A549 (cell line): ENCODE measurements around the gene PKNOX1. TPM values are rescaled to one million over a fixed set of nuclear protein-coding genes. Genes with fewer than 3 reads are reported as not detected.
A peak's percentile ranks its signal among the peaks of the same experiment; 100 is the strongest.

ENCODE experiments used
- ATAC-seq, 2 experiments: fragments of 200-7000 bp in 1 of 2; fragments of >200 bp in 1 of 2; cut with Nextera tagmentation in 1 of 2; cut with Tn5 transposase in 1 of 2; 3 replicates each; pipeline versions ENCODE4 v1.8.0 to v1.9.1; 2018 to 2020; ENCODE audit warnings: mild to moderate bottlenecking in 1 of 2, moderate library complexity in 1 of 2
- CTCF ChIA-PET: fragments of 300-600 bp; sonication (Branson Sonifier 250); formaldehyde crosslinking; extraction: SDS; loops from one replicate; lab custom pipeline; 2021; ENCODE audit warnings: antibody characterized with exemption, inconsistent platforms; lab: Yijun Ruan, JAX
- POLR2A ChIA-PET: fragments of 350-600 bp; formaldehyde crosslinking; extraction: SDS; loops from one replicate; lab custom pipeline; 2021; ENCODE audit warnings: antibody characterized with exemption, inconsistent platforms; lab: Yijun Ruan, JAX
- DNase-seq, 2 experiments: peaks; one replicate each; pipeline versions ENCODE4 v3.0.0 to v3.0.0-alpha.2; 2011 to 2016; ENCODE audit warnings: low read depth in 1 of 2, low spot score in 1 of 2
- FAIRE-seq: peaks from 2 replicates; lab custom pipeline; 2011; peaks lifted over from hg19 to GRCh38; lab: Jason Lieb, UNC
- H3K27ac ChIP-seq, 2 experiments: fragments of >200 bp; sonication (Bioruptor Twin); formaldehyde crosslinking; 3 replicates each; pipeline ENCODE4 v1.5.1; 2016 to 2017
- H3K4me1 ChIP-seq: fragments of >200 bp; sonication (Bioruptor Twin); formaldehyde crosslinking; 3 replicates; pipeline ENCODE4 v1.6.1; 2016
- H3K4me2 ChIP-seq: fragments of >200 bp; sonication (Bioruptor Twin); formaldehyde crosslinking; 3 replicates; pipeline ENCODE4 v1.6.1; 2016
- H3K4me3 ChIP-seq: fragments of >200 bp; sonication (Bioruptor Twin); formaldehyde crosslinking; 3 replicates; pipeline ENCODE4 v1.5.1; 2016
- H3K9me3 ChIP-seq: fragments of >200 bp; sonication (Bioruptor Twin); formaldehyde crosslinking; 3 replicates; pipeline ENCODE4 v1.6.1; 2016
- ATOH8 ChIP-seq: fragments of 250-450 bp; sonication (Bioruptor Pico); IDR thresholded peaks from 2 replicates; pipeline ENCODE4 v1.5.0; 2020; ENCODE audit warnings: low read depth, mild to moderate bottlenecking, moderate library complexity
- BHLHE40 ChIP-seq: IDR thresholded peaks from 2 replicates; pipeline ENCODE4 v1.6.1; 2012; ENCODE audit warnings: low read depth, low read length, inconsistent platforms
- CEBPB ChIP-seq, 2 experiments: fragments of >200 bp in 1 of 2; sonication (Bioruptor Twin) in 1 of 2; formaldehyde crosslinking in 1 of 2; IDR thresholded peaks; 2 replicates each; pipeline ENCODE4 v1.6.1; 2012 to 2016
- CTCF ChIP-seq: fragments of >200 bp; sonication (Bioruptor Twin); formaldehyde crosslinking; IDR thresholded peaks from 3 replicates; pipeline ENCODE4 v1.5.1; 2016
- E2F6 ChIP-seq: IDR thresholded peaks from 2 replicates; pipeline ENCODE4 v1.6.1; 2012; ENCODE audit warnings: low read depth, borderline replicate concordance
- EHF ChIP-seq: fragments of 250-450 bp; sonication (Bioruptor Pico); IDR thresholded peaks from 2 replicates; pipeline ENCODE4 v1.5.0; 2020; ENCODE audit warnings: mild to moderate bottlenecking
- EHMT2 ChIP-seq: fragments of 200-600 bp; sonication (generic); IDR thresholded peaks from 2 replicates; pipeline ENCODE4 v1.6.1; 2016; ENCODE audit warnings: antibody characterized with exemption, low read depth, mild to moderate bottlenecking, moderate library complexity
- ESRRA ChIP-seq: fragments of 150-350 bp; IDR thresholded peaks from 2 replicates; pipeline ENCODE4 v1.6.1; 2014; ENCODE audit warnings: mild to moderate bottlenecking, low read length, borderline replicate concordance
- FOSB ChIP-seq: fragments of 250-450 bp; sonication (Bioruptor Pico); IDR thresholded peaks from 2 replicates; pipeline ENCODE4 v1.5.0; 2020; ENCODE audit warnings: mild to moderate bottlenecking, moderate library complexity
- FOSL2 ChIP-seq, 2 experiments: fragments of 450-650 bp in 1 of 2; fragments of >200 bp in 1 of 2; sonication (Bioruptor Twin) in 1 of 2; formaldehyde crosslinking; IDR thresholded peaks; 2 replicates each; pipeline versions ENCODE4 v1.5.0 to v1.6.1; 2016 to 2020; ENCODE audit warnings: mild to moderate bottlenecking in 1 of 2, moderate library complexity in 1 of 2
- FOXS1 ChIP-seq: fragments of 250-450 bp; sonication (Bioruptor Pico); IDR thresholded peaks from 2 replicates; pipeline ENCODE4 v1.5.0; 2020; ENCODE audit warnings: mild to moderate bottlenecking, moderate library complexity
- GATA3 ChIP-seq: IDR thresholded peaks from 2 replicates; pipeline ENCODE4 v1.6.1; 2012; ENCODE audit warnings: borderline replicate concordance
- HOXB13 ChIP-seq: fragments of 250-450 bp; sonication (Bioruptor Pico); IDR thresholded peaks from 2 replicates; pipeline ENCODE4 v1.5.0; 2020; ENCODE audit warnings: low read depth, mild to moderate bottlenecking, moderate library complexity
- HOXB5 ChIP-seq: fragments of 250-450 bp; sonication (Bioruptor Pico); IDR thresholded peaks from 2 replicates; pipeline ENCODE4 v1.5.0; 2020; ENCODE audit warnings: mild to moderate bottlenecking, moderate library complexity
- JUNB ChIP-seq: fragments of >200 bp; sonication (Bioruptor Twin); formaldehyde crosslinking; IDR thresholded peaks from 2 replicates; pipeline ENCODE4 v1.6.1; 2016
- KDM1A ChIP-seq: fragments of 200-600 bp; sonication (generic); IDR thresholded peaks from 2 replicates; pipeline ENCODE4 v1.6.1; 2016; ENCODE audit warnings: low read depth, mild to moderate bottlenecking
- MAX ChIP-seq: IDR thresholded peaks from 2 replicates; pipeline ENCODE4 v1.6.1; 2012
- MYC ChIP-seq: IDR thresholded peaks from 2 replicates; pipeline ENCODE4 v1.6.1; 2012; ENCODE audit warnings: mild to moderate bottlenecking, inconsistent platforms, low read length, improper control_type of control experiment, borderline replicate concordance
- NPAS2 ChIP-seq: fragments of 250-450 bp; sonication (Bioruptor Pico); IDR thresholded peaks from 2 replicates; pipeline ENCODE4 v1.8.0; 2022; ENCODE audit warnings: mild to moderate bottlenecking, moderate library complexity, borderline replicate concordance
- PBX3 ChIP-seq: IDR thresholded peaks from 2 replicates; pipeline ENCODE4 v1.6.1; 2012
- PHF8 ChIP-seq: fragments of 200-600 bp; sonication (generic); IDR thresholded peaks from 2 replicates; pipeline ENCODE4 v1.6.1; 2016; ENCODE audit warnings: low read depth, mild to moderate bottlenecking, antibody characterized with exemption, moderate library complexity, borderline replicate concordance
- POLR2A ChIP-seq: IDR thresholded peaks from 2 replicates; pipeline ENCODE4 v1.6.1; 2012; ENCODE audit warnings: mild to moderate bottlenecking, low read length
- RCOR1 ChIP-seq: fragments of 150-350 bp; IDR thresholded peaks from 2 replicates; pipeline ENCODE4 v1.6.1; 2014; ENCODE audit warnings: antibody characterized with exemption, low read length, low read depth
- REST ChIP-seq: fragments of 200-600 bp; sonication (generic); IDR thresholded peaks from 2 replicates; pipeline ENCODE4 v1.6.1; 2016; ENCODE audit warnings: antibody characterized with exemption, mild to moderate bottlenecking, moderate library complexity
- SREBF2 ChIP-seq: fragments of 450-650 bp; IDR thresholded peaks from 2 replicates; pipeline ENCODE4 v1.6.1; 2014; ENCODE audit warnings: mild to moderate bottlenecking, moderate library complexity
- USF2 ChIP-seq: fragments of 450-650 bp; IDR thresholded peaks from 2 replicates; pipeline ENCODE4 v1.6.1; 2014; ENCODE audit warnings: antibody characterized with exemption
- ZC3H11A ChIP-seq: fragments of 450-650 bp; IDR thresholded peaks from 2 replicates; pipeline ENCODE4 v1.6.1; 2014; ENCODE audit warnings: antibody characterized with exemption, mild to moderate bottlenecking
- ZNF302 ChIP-seq: fragments of 250-450 bp; sonication (Bioruptor Pico); IDR thresholded peaks from 2 replicates; pipeline ENCODE4 v1.9.0; 2021; ENCODE audit warnings: inconsistent platforms, mild to moderate bottlenecking, moderate library complexity
- WGBS: methylation state at CpG from one replicate; pipeline ENCODE4 v1.1.6; 2017; ENCODE audit errors: missing lambda C conversion rate; 5-methylcytosine and 5-hydroxymethylcytosine counted together
- polyA minus RNA-seq: library from RNA; depleted of rRNA, polyadenylated mRNA; stranded (reverse); fragments of >200 nt; gene quantifications from 2 replicates; pipeline ENCODE4 v1.2.3, GENCODE V29; 2011; rRNA and poly(A)+ RNA removed
- polyA plus RNA-seq, 4 experiments: library from polyadenylated mRNA; depleted of rRNA in 3 of 4; stranded (reverse); fragments of >200 nt; fragmentation: RNase III in 1 of 4; extraction: RNeasy Plus Mini Kit Qiagen cat#74134 plus additional on column Dnase treatment in 1 of 4; gene quantifications; 2 replicates in 3 of 4; 3 replicates in 1 of 4; pipeline ENCODE4 v1.2.3, GENCODE V29; 2011 to 2017

Gene PKNOX1
- polyA plus RNA-seq (2011; rRNA removed) (16.3 and 19.6 TPM in 2 replicates), polyA plus RNA-seq (2017; fragmentation: RNase III; extraction: RNeasy Plus Mini Kit Qiagen cat#74134 plus additional on column Dnase treatment) (3.9 to 5.7 TPM (median 4.3 TPM) in 3 replicates), polyA minus RNA-seq (6.9 and 13.2 TPM in 2 replicates)
- 14.8 and 18.0 TPM in 2 replicates for polyA plus RNA-seq (2012; cell fraction: cytosol; rRNA removed)
- 13.3 and 13.8 TPM in 2 replicates for polyA plus RNA-seq (2012; cell fraction: nucleus; rRNA removed)

GRCh38 chr21:42973991-42974831, at the start of gene PKNOX1:
TSS of gene PKNOX1 (plus strand) at chr21:42974562. CDS start at chr21:43004382, 29,820 bp downstream.
- Histone ChIP-seq H3K4me2 (peak within 1 kb of the TSS; percentile 91), H3K4me3 (peak within 1 kb of the TSS; percentile 91), H3K9me3 (no peaks in the 10 kb centered on the region), H3K4me1 (peaks cover 14% of the 10 kb centered on the region; the same call in 2 of the 3 replicates), H3K27ac (peak within 1 kb of the TSS; percentile 99 to 100)
- ChIA-PET CTCF (no interaction called here), POLR2A (interaction anchor here (1.0 kb wide), 2 partner anchors 23 to 82 kb away, joined by 3 to 5 read pairs; partner anchors contain the start of gene NDUFV3)
- FAIRE-seq (no peak), DNase-seq (peak; percentile 84 to 98), ATAC-seq (peak; percentile 93 to 94)
- TF ChIP-seq CTCF (no peak), REST (no peak), SREBF2 (no peak), FOSL2 (IDR thresholded peaks at IDR 0.05) (no peak), FOSL2 (CRISPR knock-in tag; IDR thresholded peaks at IDR 0.05) (0 out of 2 replicates have a peak, but pooled peaks have one; percentile 2), HOXB13 (CRISPR knock-in tag) (no peak), ATOH8 (CRISPR knock-in tag) (no peak), POLR2A (peak; percentile 8; the same call in 1 of the 2 replicates), PHF8 (peak; percentile 53; the same call in 1 of the 2 replicates), EHF (no peak), CEBPB (IDR thresholded peaks at IDR 0.05) (no peak), PBX3 (peak; percentile 100), MAX (peak; percentile 53; the same call in 1 of the 2 replicates), ZNF302 (CRISPR knock-in tag) (no peak), EHMT2 (no peak), E2F6 (peak; percentile 74; the same call in 1 of the 2 replicates), KDM1A (no peak), ESRRA (no peak), MYC (0 out of 2 replicates have a peak, but pooled peaks have one; percentile 16), USF2 (peak; percentile 60), FOSB (CRISPR knock-in tag) (no peak), NPAS2 (no peak), FOXS1 (CRISPR knock-in tag) (no peak), BHLHE40 (peak; percentile 91), JUNB (no peak), ZC3H11A (no peak), GATA3 (peak; percentile 58), RCOR1 (no peak), HOXB5 (CRISPR knock-in tag) (no peak)
- no CpG with 5 or more reads among the region's 106 CpGs for whole genome bisulfite sequencing
